Adrenal gland (tissue), 5 donors: ENCODE measurements around the gene TBC1D9.
"Not testable (repeated sequence)": the region's sequence is repeated elsewhere in the genome, so short reads cannot be mapped to it uniquely, and the experiment has no call there.

Source experiments
- CTCF ChIP-seq, 6 experiments: fragments of 450-650 bp in 4 of 6; fragments of 200-600 bp in 2 of 6; sonication (generic) in 1 of 6; IDR thresholded peaks; 1 replicate in 5 of 6; 2 replicates in 1 of 6; pipeline versions ENCODE4 v1.5.1 to v1.8.0; 2016 to 2021; ENCODE audit warnings: antibody characterized with exemption in 6 of 6, mild to moderate bottlenecking in 2 of 6, moderate library complexity in 1 of 6
- POLR2A ChIP-seq, 2 donors: fragments of 450-650 bp; IDR thresholded peaks; one replicate each; pipeline ENCODE4 v1.6.1; 2017; ENCODE audit warnings: antibody characterized with exemption in 2 of 2, mild to moderate bottlenecking in 2 of 2, moderate library complexity in 1 of 2
- donor health status: DM: no; HTN: no; CAD: no.

GRCh38 chr4:140782787-140783186 lies 26.6 kb upstream of the TBC1D9 start:
- not testable (repeated sequence) for TF ChIP-seq CTCF, POLR2A (IDR thresholded peaks at IDR 0.05)
